Progenitor cell of endocrine pancreas (in vitro differentiated cells): Measurements from ENCODE around the gene C1orf167. TPM values are rescaled to one million over a fixed set of nuclear protein-coding genes. Genes with fewer than 3 reads are reported as not detected.

Experiments used
- DNase-seq: peaks from one replicate; pipeline ENCODE4 v3.0.0; 2021; ENCODE audit warnings: low spot score; ENCODE audit not compliant: unreplicated experiment
- H3K27ac Mint-ChIP-seq: 2 replicates; pipeline ENCODE4 v1.8.0; 2021; ENCODE audit warnings: mild to moderate bottlenecking, moderate library complexity, mixed read lengths
- H3K27me3 Mint-ChIP-seq: 2 replicates; pipeline ENCODE4 v1.8.0; 2021; ENCODE audit warnings: mixed read lengths
- H3K36me3 Mint-ChIP-seq: 2 replicates; pipeline ENCODE4 v1.8.0; 2022; ENCODE audit warnings: mixed read lengths; ENCODE audit not compliant: insufficient read depth
- H3K4me1 Mint-ChIP-seq: 2 replicates; pipeline ENCODE4 v1.8.0; 2021; ENCODE audit warnings: low read depth, mixed read lengths
- H3K4me3 Mint-ChIP-seq: 2 replicates; pipeline ENCODE4 v1.8.0; 2021; ENCODE audit warnings: low read depth, mild to moderate bottlenecking, moderate library complexity, mixed read lengths
- H3K9me3 Mint-ChIP-seq: 2 replicates; pipeline ENCODE4 v1.8.0; 2021; ENCODE audit warnings: low read depth, mixed read lengths
- total RNA-seq: library from RNA; stranded (reverse); gene quantifications from 2 replicates; pipeline ENCODE4 v1.2.1, GENCODE V29; 2021
- TF ChIP-seq, protein P1 (sequence below): fragments of 200-600 bp; sonication (generic); IDR thresholded peaks from one replicate; pipeline ENCODE4 v1.5.0; 2021; ENCODE audit warnings: antibody characterized with exemption, mild to moderate bottlenecking; ENCODE audit not compliant: unreplicated experiment

C1orf167 gene
- total RNA-seq, 1 donor from 2014 or later, result not detected

DNA sequence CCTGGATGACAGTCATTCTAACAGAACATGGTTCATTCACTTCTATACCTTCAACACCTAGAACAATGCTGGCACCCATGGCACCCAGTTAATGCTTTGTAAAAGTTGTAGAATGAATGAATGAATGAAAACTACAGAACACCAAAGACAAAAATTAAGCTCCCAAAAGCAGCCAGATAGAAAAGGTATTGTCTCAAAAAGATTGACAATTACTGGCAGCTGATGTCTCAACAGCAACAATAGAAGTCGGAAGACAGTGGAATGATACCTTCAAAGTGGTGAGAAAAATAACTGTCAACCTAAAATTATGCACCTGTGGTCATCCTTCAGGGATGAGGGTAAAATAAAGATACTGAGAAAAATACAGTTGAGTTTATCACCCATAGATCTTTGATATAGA lies 4.9 kb upstream of the C1orf167 start:
- Mint-ChIP-seq H3K4me3 (no peak overlapping the region), H3K27ac (no peak overlapping the region), H3K4me1 (peaks cover 7% of the 10 kb centered on the region), H3K27me3 (peaks cover 27% of the 10 kb centered on the region), H3K36me3 (no peaks in the 10 kb centered on the region), H3K9me3 (peaks cover 4% of the 10 kb centered on the region)
- no peak for DNase-seq
- TF ChIP-seq, protein P1, sequence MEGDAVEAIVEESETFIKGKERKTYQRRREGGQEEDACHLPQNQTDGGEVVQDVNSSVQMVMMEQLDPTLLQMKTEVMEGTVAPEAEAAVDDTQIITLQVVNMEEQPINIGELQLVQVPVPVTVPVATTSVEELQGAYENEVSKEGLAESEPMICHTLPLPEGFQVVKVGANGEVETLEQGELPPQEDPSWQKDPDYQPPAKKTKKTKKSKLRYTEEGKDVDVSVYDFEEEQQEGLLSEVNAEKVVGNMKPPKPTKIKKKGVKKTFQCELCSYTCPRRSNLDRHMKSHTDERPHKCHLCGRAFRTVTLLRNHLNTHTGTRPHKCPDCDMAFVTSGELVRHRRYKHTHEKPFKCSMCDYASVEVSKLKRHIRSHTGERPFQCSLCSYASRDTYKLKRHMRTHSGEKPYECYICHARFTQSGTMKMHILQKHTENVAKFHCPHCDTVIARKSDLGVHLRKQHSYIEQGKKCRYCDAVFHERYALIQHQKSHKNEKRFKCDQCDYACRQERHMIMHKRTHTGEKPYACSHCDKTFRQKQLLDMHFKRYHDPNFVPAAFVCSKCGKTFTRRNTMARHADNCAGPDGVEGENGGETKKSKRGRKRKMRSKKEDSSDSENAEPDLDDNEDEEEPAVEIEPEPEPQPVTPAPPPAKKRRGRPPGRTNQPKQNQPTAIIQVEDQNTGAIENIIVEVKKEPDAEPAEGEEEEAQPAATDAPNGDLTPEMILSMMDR, result no peak

- Mint-ChIP-seq H3K4me3 (no peak overlapping the region), H3K36me3 (no peaks in the 10 kb centered on the region), H3K9me3 (peaks cover 4% of the 10 kb centered on the region), H3K27ac (no peak overlapping the region), H3K27me3 (peaks cover 43% of the 10 kb centered on the region), H3K4me1 (no peaks in the 10 kb centered on the region)
- DNase-seq, result no peak
- TF ChIP-seq, protein P1, result no peak
These were observed 2.2 kb upstream of the C1orf167 start for GRCh38 chr1:11759791-11760190.

- Mint-ChIP-seq H3K9me3 (peaks cover 4% of the 10 kb centered on the region), H3K27ac (no peak overlapping the region), H3K27me3 (peaks cover 40% of the 10 kb centered on the region), H3K36me3 (no peaks in the 10 kb centered on the region), H3K4me1 (no peaks in the 10 kb centered on the region), H3K4me3 (no peak overlapping the region)
- no peak for DNase-seq
- TF ChIP-seq, protein P1, result no peak
These were observed 708 bp upstream of the C1orf167 start for GRCh38 chr1:11761285-11761684.

DNA sequence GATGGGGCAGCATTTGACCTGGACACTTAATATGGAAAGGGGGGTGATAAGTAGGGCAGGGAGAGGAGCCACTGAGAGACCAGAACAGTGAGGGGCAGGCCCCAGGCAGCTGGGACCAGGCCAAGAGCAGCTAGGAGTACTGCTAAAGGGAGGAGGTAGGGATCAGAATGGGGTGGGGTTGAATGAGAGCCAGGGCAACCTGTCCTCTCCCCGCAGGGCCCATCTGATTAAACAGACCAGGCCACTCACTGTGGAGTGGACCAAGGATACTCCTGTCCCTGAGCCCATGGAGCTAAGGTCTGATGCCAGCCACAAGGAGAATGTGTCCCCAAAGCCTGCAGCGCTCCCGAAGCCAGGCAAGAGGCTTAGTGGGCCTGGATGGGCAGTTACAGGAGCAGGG lies 2.1 kb downstream of the C1orf167 start:
- Mint-ChIP-seq H3K4me1 (no peaks in the 10 kb centered on the region), H3K27me3 (peaks cover 37% of the 10 kb centered on the region), H3K4me3 (no peak overlapping the region), H3K27ac (no peak overlapping the region), H3K9me3 (no peaks in the 10 kb centered on the region), H3K36me3 (no peaks in the 10 kb centered on the region)
- TF ChIP-seq, protein P1, result no peak
- DNase-seq, result no peak

GRCh38 chr1:11764519-11764918 lies 2.5 kb downstream of the C1orf167 start:
- H3K4me3 Mint-ChIP-seq, result no peak overlapping the region
- H3K9me3 Mint-ChIP-seq, result no peaks in the 10 kb centered on the region
- peaks cover 37% of the 10 kb centered on the region for H3K27me3 Mint-ChIP-seq
- TF ChIP-seq, protein P1, result no peak
- no peaks in the 10 kb centered on the region for H3K4me1 Mint-ChIP-seq
- DNase-seq, result no peak
- H3K36me3 Mint-ChIP-seq, result no peaks in the 10 kb centered on the region
- no peak overlapping the region for H3K27ac Mint-ChIP-seq
